SHP77 treated with DMSO at 0.1 percent for 48 hours (cell line): Measurements from ENCODE around the gene SLC22A17.
"Not testable (repeated sequence)": the region's sequence is repeated elsewhere in the genome, so short reads cannot be mapped to it uniquely, and the experiment has no call there.

Source experiments
- DNase-seq: peaks from one replicate; lab custom pipeline; 2025; lab: John Stamatoyannopoulos, UW

SLC22A17 gene

GRCh38 chr14:23352506-23353432 lies at the start of gene SLC22A17:
TSS of gene SLC22A17 (minus strand) at chr14:23352887.
- no peak for DNase-seq

- DNase-seq = no peak
Observed at GRCh38 chr14:23401291-23401690, 48.6 kb upstream of the SLC22A17 start.

- DNase-seq = not testable (repeated sequence)
Observed at GRCh38 chr14:23400496-23401149, 47.9 kb upstream of the SLC22A17 start.

GRCh38 chr14:23399591-23399990 lies 46.9 kb upstream of the SLC22A17 start:
- DNase-seq = no peak

- no peak for DNase-seq
Observed at GRCh38 chr14:23399136-23399535, 46.4 kb upstream of the SLC22A17 start.

GRCh38 chr14:23398348-23398747 lies 45.7 kb upstream of the SLC22A17 start:
- DNase-seq = peak; percentile 72

- no peak for DNase-seq
Observed at GRCh38 chr14:23396781-23397407, 44.2 kb upstream of the SLC22A17 start.

- DNase-seq = no peak
Observed at GRCh38 chr14:23396126-23396525, 43.4 kb upstream of the SLC22A17 start.

GRCh38 chr14:23392613-23393012 lies 39.9 kb upstream of the SLC22A17 start:
- no peak for DNase-seq

GRCh38 chr14:23389871-23390270 lies 37.2 kb upstream of the SLC22A17 start:
- not testable (repeated sequence) for DNase-seq

GRCh38 chr14:23389396-23389795 lies 36.7 kb upstream of the SLC22A17 start:
- no peak for DNase-seq

- no peak for DNase-seq
Observed at GRCh38 chr14:23388996-23389395, 36.3 kb upstream of the SLC22A17 start.

GRCh38 chr14:23387916-23388882 lies 35.5 kb upstream of the SLC22A17 start:
- no peak for DNase-seq

- DNase-seq = no peak
Observed at GRCh38 chr14:23386999-23387398, 34.3 kb upstream of the SLC22A17 start.

- not testable (repeated sequence) for DNase-seq
Observed at GRCh38 chr14:23386266-23386657, 33.6 kb upstream of the SLC22A17 start.

GRCh38 chr14:23385642-23386265 lies 33.1 kb upstream of the SLC22A17 start:
- no peak for DNase-seq

- no peak for DNase-seq
Observed at GRCh38 chr14:23385244-23385641, 32.6 kb upstream of the SLC22A17 start.

- DNase-seq = no peak
Observed at GRCh38 chr14:23384364-23385080, 31.8 kb upstream of the SLC22A17 start.

GRCh38 chr14:23382731-23383440 lies 30.2 kb upstream of the SLC22A17 start:
- DNase-seq = no peak

- DNase-seq = no peak
Observed at GRCh38 chr14:23382276-23382675, 29.6 kb upstream of the SLC22A17 start.
